Hepatocyte (in vitro differentiated cells): ENCODE measurements around the gene IRF6. TPM values are rescaled to one million over a fixed set of nuclear protein-coding genes. Genes with fewer than 3 reads are reported as not detected.

ENCODE experiments used
- DNase-seq: peaks from one replicate; pipeline ENCODE4 v3.0.0-alpha.2; 2016; ENCODE audit warnings: low spot score
- H2AFZ ChIP-seq: fragments of 200-600 bp; sonication (generic); 2 replicates; pipeline ENCODE4 v1.6.0; 2016; ENCODE audit warnings: antibody characterized with exemption, mild to moderate bottlenecking
- H3K27ac ChIP-seq: fragments of 200-600 bp; sonication (generic); 2 replicates; pipeline ENCODE4 v1.5.1; 2016; ENCODE audit warnings: mild to moderate bottlenecking
- H3K27me3 ChIP-seq: fragments of 200-600 bp; sonication (generic); 2 replicates; pipeline ENCODE4 v1.6.1; 2016
- H3K36me3 ChIP-seq: fragments of 200-600 bp; sonication (generic); replicated peaks from 2 replicates; pipeline ENCODE4 v1.5.1; 2016; ENCODE audit warnings: low read depth; ENCODE audit not compliant: insufficient read depth
- H3K4me1 ChIP-seq: fragments of 200-600 bp; sonication (generic); 2 replicates; pipeline ENCODE4 v1.5.1; 2016; ENCODE audit warnings: mild to moderate bottlenecking, moderate library complexity; ENCODE audit not compliant: insufficient read depth
- H3K4me2 ChIP-seq: fragments of 200-600 bp; sonication (generic); 2 replicates; pipeline ENCODE4 v1.6.0; 2016
- H3K4me3 ChIP-seq: fragments of 200-600 bp; sonication (generic); 2 replicates; pipeline ENCODE4 v1.5.1; 2016; ENCODE audit warnings: mild to moderate bottlenecking
- H3K79me2 ChIP-seq: fragments of 200-600 bp; sonication (generic); 2 replicates; pipeline ENCODE4 v1.6.0; 2017; ENCODE audit warnings: mild to moderate bottlenecking
- H3K9me2 ChIP-seq: fragments of 200-600 bp; sonication (generic); replicated peaks from 2 replicates; pipeline ENCODE4 v1.6.0; 2017; ENCODE audit warnings: mild to moderate bottlenecking; ENCODE audit not compliant: insufficient read depth
- H3K9me3 ChIP-seq: fragments of 200-600 bp; sonication (generic); 2 replicates; pipeline ENCODE4 v1.5.1; 2016; ENCODE audit warnings: low read depth, mild to moderate bottlenecking
- H4K20me1 ChIP-seq: fragments of 200-600 bp; sonication (generic); 2 replicates; pipeline ENCODE4 v1.6.0; 2016; ENCODE audit warnings: mild to moderate bottlenecking; ENCODE audit not compliant: insufficient read depth, poor library complexity, severe bottlenecking
- EZH2 ChIP-seq: fragments of 200-600 bp; sonication (generic); IDR thresholded peaks from 2 replicates; pipeline ENCODE4 v1.6.1; 2016; ENCODE audit warnings: antibody characterized with exemption, mild to moderate bottlenecking, borderline replicate concordance
- EZH2phosphoT487 ChIP-seq: fragments of 200-600 bp; sonication (generic); IDR thresholded peaks from one replicate; pipeline ENCODE4 v1.6.1; 2018; ENCODE audit warnings: antibody characterized with exemption, mild to moderate bottlenecking, low read depth, moderate library complexity; ENCODE audit not compliant: unreplicated experiment, severe bottlenecking
- WGBS: methylation state at CpG from one replicate; pipeline ENCODE4 v1.1.6; 2016; ENCODE audit warnings: low lambda C conversion rate; ENCODE audit errors: missing lambda C conversion rate; 5-methylcytosine and 5-hydroxymethylcytosine counted together
- polyA plus RNA-seq: library from polyadenylated mRNA; unstranded; fragments of >200 nt; fragmentation: Nextera tagmentation; extraction: Ambion mirVana; gene quantifications from 2 replicates; pipeline ENCODE4 v1.2.1, GENCODE V29; 2016
- total RNA-seq: library from RNA; depleted of rRNA; stranded (reverse); fragments of >200 nt; gene quantifications from 2 replicates; pipeline ENCODE4 v1.2.3, GENCODE V29; 2014
- TF ChIP-seq, protein P1 (sequence below): fragments of 200-600 bp; sonication (generic); IDR thresholded peaks from 2 replicates; pipeline ENCODE4 v1.5.1; 2016; ENCODE audit warnings: antibody characterized with exemption, mild to moderate bottlenecking; ENCODE audit not compliant: poor library complexity

Gene IRF6
- total and polyA plus RNA-seq, 2 experiments from 2014 or later = 31.0 to 35.3 TPM

DNA sequence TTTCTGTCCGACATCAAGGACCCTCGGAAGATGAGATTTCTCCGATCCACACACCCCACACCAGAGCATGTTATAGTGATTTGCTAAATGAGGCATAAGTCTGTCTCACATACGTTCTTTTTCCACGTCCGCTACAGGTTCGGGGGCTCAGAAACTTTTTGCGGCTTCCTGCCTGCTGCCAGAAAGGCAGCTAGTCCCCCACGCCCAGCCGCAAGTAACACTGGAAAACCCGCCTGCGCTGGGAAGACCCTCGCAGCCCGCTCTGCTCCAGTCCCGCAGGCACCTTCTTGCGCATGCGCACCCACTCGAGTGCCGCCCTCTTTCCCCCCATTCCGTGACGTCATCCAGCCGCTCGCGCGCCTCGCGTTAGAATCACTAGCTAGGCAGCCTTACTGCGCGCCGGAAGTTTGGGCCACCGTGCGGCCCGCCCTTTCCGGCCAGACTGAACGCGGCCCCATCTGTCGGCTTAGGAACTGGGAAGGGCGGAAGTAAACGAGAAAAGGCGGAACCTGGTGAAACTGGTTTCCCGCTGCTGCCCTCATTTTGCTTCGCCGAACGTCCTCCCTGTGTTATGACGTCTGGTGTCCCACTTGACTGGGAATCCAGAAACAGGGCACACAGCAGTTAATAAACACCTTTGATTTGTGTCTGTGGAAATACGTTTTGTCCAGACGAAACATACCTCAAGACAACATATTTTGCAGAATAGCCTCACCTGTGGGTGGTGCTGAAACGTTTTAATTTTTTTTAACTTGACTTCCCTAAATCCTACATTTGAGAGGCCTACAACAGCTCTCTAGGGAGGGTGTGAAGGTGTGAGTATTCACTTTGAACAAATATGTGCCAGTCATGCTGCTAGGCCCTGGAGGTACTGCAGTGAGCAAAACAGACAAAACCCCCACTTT lies 21.4 kb downstream of the IRF6 start, which contains the start of gene C1orf74:
TSS of gene C1orf74 (minus strand) at position 295 of the 905 bp plus-strand sequence. CDS start 925 bp downstream, outside the sequence.
- peak; percentile 100 for DNase-seq
- Histone ChIP-seq H3K9me3 (no peaks in the 10 kb centered on the region), H2AFZ (peak within 1 kb of the TSS; percentile 64), H3K27ac (peak within 1 kb of the TSS; percentile 92), H3K36me3 (no peaks in the 10 kb centered on the region), H3K4me1 (peaks cover 11% of the 10 kb centered on the region), H3K79me2 (peaks cover 5% of the 10 kb centered on the region), H3K27me3 (no peaks in the 10 kb centered on the region), H3K4me2 (peak within 1 kb of the TSS; percentile 80), H3K4me3 (peak within 1 kb of the TSS; percentile 51), H3K9me2 (no peaks in the 10 kb centered on the region), H4K20me1 (no peaks in the 10 kb centered on the region)
- WGBS = 4% methylated on average over 48 of the region's 48 CpGs
- TF ChIP-seq EZH2 (no peak), EZH2phosphoT487 (no peak)
- TF ChIP-seq, protein P1, sequence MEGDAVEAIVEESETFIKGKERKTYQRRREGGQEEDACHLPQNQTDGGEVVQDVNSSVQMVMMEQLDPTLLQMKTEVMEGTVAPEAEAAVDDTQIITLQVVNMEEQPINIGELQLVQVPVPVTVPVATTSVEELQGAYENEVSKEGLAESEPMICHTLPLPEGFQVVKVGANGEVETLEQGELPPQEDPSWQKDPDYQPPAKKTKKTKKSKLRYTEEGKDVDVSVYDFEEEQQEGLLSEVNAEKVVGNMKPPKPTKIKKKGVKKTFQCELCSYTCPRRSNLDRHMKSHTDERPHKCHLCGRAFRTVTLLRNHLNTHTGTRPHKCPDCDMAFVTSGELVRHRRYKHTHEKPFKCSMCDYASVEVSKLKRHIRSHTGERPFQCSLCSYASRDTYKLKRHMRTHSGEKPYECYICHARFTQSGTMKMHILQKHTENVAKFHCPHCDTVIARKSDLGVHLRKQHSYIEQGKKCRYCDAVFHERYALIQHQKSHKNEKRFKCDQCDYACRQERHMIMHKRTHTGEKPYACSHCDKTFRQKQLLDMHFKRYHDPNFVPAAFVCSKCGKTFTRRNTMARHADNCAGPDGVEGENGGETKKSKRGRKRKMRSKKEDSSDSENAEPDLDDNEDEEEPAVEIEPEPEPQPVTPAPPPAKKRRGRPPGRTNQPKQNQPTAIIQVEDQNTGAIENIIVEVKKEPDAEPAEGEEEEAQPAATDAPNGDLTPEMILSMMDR = no peak

DNA sequence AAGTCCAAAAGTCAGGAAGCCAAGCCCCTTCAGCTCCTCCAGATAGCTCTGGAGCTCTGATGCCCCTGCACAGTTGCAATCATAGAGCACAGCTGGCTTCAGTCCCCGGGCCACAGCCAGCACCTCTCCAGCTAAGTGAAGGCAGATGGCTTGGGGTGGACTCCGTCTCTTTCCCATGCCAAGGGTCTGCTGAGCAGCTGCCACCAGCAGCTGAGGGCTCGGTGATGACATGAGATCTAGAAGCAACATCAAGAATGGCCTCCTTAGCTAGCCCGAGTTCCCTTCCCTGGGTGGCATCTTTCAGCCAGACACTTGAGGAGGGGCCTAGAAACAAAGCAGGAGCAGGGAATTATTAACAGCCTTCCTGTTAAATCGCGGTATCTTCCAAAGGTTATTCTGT lies 22.6 kb downstream of the IRF6 start:
- Histone ChIP-seq H3K36me3 (no peaks in the 10 kb centered on the region), H3K4me2 (peak overlapping the region; percentile 80), H3K4me1 (peaks cover 11% of the 10 kb centered on the region), H3K4me3 (peak overlapping the region; percentile 51), H3K79me2 (peaks cover 5% of the 10 kb centered on the region), H2AFZ (no peak overlapping the region), H3K27ac (peak overlapping the region; percentile 83), H3K27me3 (no peaks in the 10 kb centered on the region), H4K20me1 (no peaks in the 10 kb centered on the region), H3K9me2 (no peaks in the 10 kb centered on the region), H3K9me3 (no peaks in the 10 kb centered on the region)
- DNase-seq = peak; percentile 25
- WGBS = 68% methylated on average over 6 of the region's 6 CpGs
- no peak for TF ChIP-seq EZH2phosphoT487
- TF ChIP-seq, protein P1 = no peak
- no peak for TF ChIP-seq EZH2

DNA sequence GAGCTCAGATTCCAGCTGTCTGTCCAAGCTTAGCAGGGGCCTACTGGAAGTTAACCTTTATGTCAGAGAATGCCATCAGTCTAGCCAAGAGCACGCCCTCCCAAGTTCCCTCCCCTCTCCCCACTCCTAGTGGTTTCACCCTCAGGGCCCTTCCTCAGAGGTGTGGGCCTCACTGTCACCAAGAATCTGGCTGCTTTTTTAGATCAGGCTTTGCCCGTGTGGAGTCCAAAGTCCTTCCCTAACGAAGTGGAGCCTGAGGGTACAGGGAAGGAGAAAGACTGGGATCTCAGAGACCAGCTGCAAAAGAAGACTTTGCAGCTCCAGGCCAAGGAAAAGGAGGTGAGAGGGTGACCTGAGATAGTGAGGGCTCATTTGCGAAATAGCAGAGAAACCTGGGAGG lies 25.7 kb downstream of the IRF6 start:
- whole genome bisulfite sequencing = 50% methylated on average over 4 of the region's 4 CpGs

DNA sequence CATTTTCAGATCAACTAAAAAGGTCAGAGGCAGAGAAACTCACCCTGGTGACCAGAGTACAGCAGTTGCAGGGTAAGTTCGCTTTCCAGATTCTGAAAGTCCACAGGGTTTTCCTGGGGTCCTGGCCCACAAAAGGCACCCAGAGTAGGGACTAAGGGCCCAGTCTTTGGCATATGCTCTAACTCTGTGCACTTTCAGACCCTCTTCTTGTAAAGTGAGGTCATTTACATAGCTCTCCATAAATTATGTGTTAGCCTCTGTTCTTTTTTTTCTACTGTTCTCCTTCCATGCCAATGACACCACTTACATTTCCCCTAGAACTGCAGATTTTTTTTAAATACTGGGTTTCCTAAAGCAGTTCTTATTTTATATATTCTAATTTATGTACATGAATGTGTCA lies 27.8 kb downstream of the IRF6 start:
- no peak for DNase-seq

More for the DNA sequence above, 25.7 kb downstream of the IRF6 start:
- Histone ChIP-seq H3K27me3 (no peaks in the 10 kb centered on the region), H3K36me3 (no peaks in the 10 kb centered on the region), H4K20me1 (no peaks in the 10 kb centered on the region), H3K79me2 (peaks cover 5% of the 10 kb centered on the region), H3K27ac (peak overlapping the region; percentile 80), H2AFZ (no peak overlapping the region), H3K9me3 (no peaks in the 10 kb centered on the region), H3K4me2 (peak overlapping the region; percentile 31), H3K4me3 (no peak overlapping the region), H3K9me2 (no peaks in the 10 kb centered on the region), H3K4me1 (peaks cover 11% of the 10 kb centered on the region)
- DNase-seq = peak; percentile 49
- TF ChIP-seq EZH2 (no peak), EZH2phosphoT487 (no peak)

More for the DNA sequence above, 27.8 kb downstream of the IRF6 start:
- Histone ChIP-seq H2AFZ (no peak overlapping the region), H3K79me2 (peaks cover 5% of the 10 kb centered on the region), H3K36me3 (no peaks in the 10 kb centered on the region), H3K4me1 (peaks cover under 1% of the 10 kb centered on the region), H3K27ac (no peak overlapping the region), H3K4me3 (no peak overlapping the region), H3K27me3 (no peaks in the 10 kb centered on the region), H3K4me2 (no peak overlapping the region), H3K9me2 (no peaks in the 10 kb centered on the region), H3K9me3 (no peaks in the 10 kb centered on the region), H4K20me1 (no peaks in the 10 kb centered on the region)
- no peak for TF ChIP-seq EZH2phosphoT487
- TF ChIP-seq, protein P1 = no peak
- no peak for TF ChIP-seq EZH2
- WGBS = 96% methylated on average over 1 of the region's 1 CpG
